ENCODE results near the gene CCDC60.

DNA sequence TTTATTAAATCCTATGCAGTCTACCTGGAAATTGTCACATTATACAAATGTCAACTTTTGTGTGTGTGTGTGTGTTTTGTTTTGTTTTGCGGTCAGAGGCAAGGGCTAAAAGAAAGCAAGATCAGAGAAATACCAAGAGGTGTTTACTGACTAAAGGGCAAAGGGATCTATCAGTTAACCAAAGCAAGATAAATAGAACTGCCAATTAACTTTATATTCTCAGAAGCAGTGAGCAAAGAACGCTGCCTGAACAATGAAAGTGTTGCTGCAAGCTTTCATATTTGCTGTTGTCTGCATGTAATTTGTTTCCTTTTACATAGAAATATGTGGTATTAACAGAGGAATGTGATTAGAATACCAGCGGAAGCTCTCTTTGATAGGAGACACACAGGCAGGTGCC lies 30.9 kb downstream of the CCDC60 start:
- TF ChIP-seq, protein P1, sequence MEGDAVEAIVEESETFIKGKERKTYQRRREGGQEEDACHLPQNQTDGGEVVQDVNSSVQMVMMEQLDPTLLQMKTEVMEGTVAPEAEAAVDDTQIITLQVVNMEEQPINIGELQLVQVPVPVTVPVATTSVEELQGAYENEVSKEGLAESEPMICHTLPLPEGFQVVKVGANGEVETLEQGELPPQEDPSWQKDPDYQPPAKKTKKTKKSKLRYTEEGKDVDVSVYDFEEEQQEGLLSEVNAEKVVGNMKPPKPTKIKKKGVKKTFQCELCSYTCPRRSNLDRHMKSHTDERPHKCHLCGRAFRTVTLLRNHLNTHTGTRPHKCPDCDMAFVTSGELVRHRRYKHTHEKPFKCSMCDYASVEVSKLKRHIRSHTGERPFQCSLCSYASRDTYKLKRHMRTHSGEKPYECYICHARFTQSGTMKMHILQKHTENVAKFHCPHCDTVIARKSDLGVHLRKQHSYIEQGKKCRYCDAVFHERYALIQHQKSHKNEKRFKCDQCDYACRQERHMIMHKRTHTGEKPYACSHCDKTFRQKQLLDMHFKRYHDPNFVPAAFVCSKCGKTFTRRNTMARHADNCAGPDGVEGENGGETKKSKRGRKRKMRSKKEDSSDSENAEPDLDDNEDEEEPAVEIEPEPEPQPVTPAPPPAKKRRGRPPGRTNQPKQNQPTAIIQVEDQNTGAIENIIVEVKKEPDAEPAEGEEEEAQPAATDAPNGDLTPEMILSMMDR (IDR thresholded peaks at IDR 0.05 in 4 of 5, conservative IDR thresholded peaks at IDR 0.05 in 1 of 5) = no peak
- TF ChIP-seq POLR2A (IDR thresholded peaks at IDR 0.05) = no peak

Measured in gastrocnemius medialis (tissue), 4 donors.